Neural cell (in vitro differentiated cells): Measurements from ENCODE around the gene RPA3. TPM values are rescaled to one million over a fixed set of nuclear protein-coding genes. Genes with fewer than 3 reads are reported as not detected.

Experiments used
- H2AFZ ChIP-seq: fragments of 200-600, 300-800 bp; sonication (generic), shearing (Covaris generic); 2 replicates; pipeline ENCODE4 v1.6.0; 2014; ENCODE audit warnings: low read depth, mild to moderate bottlenecking, antibody characterized with exemption, low read length, moderate library complexity
- H3F3A ChIP-seq: fragments of 200-600 bp; shearing (Covaris generic); 2 replicates; pipeline ENCODE4 v1.6.1; 2016; ENCODE audit warnings: mild to moderate bottlenecking, moderate library complexity, mixed read lengths, antibody characterized with exemption, low read length; ENCODE audit not compliant: insufficient read depth, poor library complexity, severe bottlenecking
- H3K27ac ChIP-seq: fragments of 200-600, 300-800 bp; sonication (generic), shearing (Covaris generic); 2 replicates; pipeline ENCODE4 v1.5.1; 2014; ENCODE audit warnings: mild to moderate bottlenecking, low read length, moderate library complexity
- H3K27me3 ChIP-seq: fragments of 300-800, 200-600 bp; sonication (generic), shearing (Covaris generic); 2 replicates; pipeline ENCODE4 v1.6.0; 2014; ENCODE audit warnings: mild to moderate bottlenecking, low read depth, low read length, moderate library complexity; ENCODE audit not compliant: insufficient read depth
- H3K36me3 ChIP-seq: fragments of 300-800, 200-600 bp; sonication (generic), shearing (Covaris generic); 2 replicates; pipeline ENCODE4 v1.5.1; 2014; ENCODE audit warnings: mild to moderate bottlenecking, antibody characterized with exemption, low read length, moderate library complexity; ENCODE audit not compliant: insufficient read depth
- H3K4me2 ChIP-seq: fragments of 300-800, 200-600 bp; sonication (generic), shearing (Covaris generic); 2 replicates; pipeline ENCODE4 v1.6.0; 2014; ENCODE audit warnings: mild to moderate bottlenecking, low read length
- H3K4me3 ChIP-seq: fragments of 300-800, 200-600 bp; sonication (generic), shearing (Covaris generic); 2 replicates; pipeline ENCODE4 v1.5.1; 2014; ENCODE audit warnings: mild to moderate bottlenecking, low read length, moderate library complexity
- H3K79me2 ChIP-seq: fragments of 200-600 bp; shearing (Covaris generic); replicated peaks from 2 replicates; pipeline ENCODE4 v1.6.0; 2014; ENCODE audit warnings: mild to moderate bottlenecking, low read length, moderate library complexity; ENCODE audit not compliant: insufficient read depth
- H3K9ac ChIP-seq: fragments of 300-800, 200-600 bp; sonication (generic), shearing (Covaris generic); 2 replicates; pipeline ENCODE4 v1.6.1; 2016; ENCODE audit warnings: mild to moderate bottlenecking, low read length, mixed read lengths
- H3K9me2 ChIP-seq: fragments of 200-600 bp; shearing (Covaris generic); 2 replicates; pipeline ENCODE4 v1.6.1; 2016; ENCODE audit warnings: mild to moderate bottlenecking, low read length, mixed read lengths; ENCODE audit not compliant: insufficient read depth
- H3K9me3 ChIP-seq: fragments of 200-600, 300-800 bp; sonication (generic), shearing (Covaris generic); 2 replicates; pipeline ENCODE4 v1.6.1; 2016; ENCODE audit warnings: mild to moderate bottlenecking, mixed run types, low read length, moderate library complexity, mixed read lengths
- H4K20me1 ChIP-seq: fragments of 200-600 bp; shearing (Covaris generic); 2 replicates; pipeline ENCODE4 v1.6.1; 2016; ENCODE audit warnings: mild to moderate bottlenecking, mixed run types; ENCODE audit not compliant: insufficient read depth
- CTCF ChIP-seq: fragments of 450-650 bp; IDR thresholded peaks from 2 replicates; pipeline ENCODE4 v1.5.1; 2014; ENCODE audit warnings: antibody characterized with exemption, mild to moderate bottlenecking, moderate library complexity; ENCODE audit not compliant: poor library complexity, severe bottlenecking
- EP300 ChIP-seq: fragments of 450-650 bp; conservative IDR thresholded peaks from 2 replicates; pipeline ENCODE4 v1.6.1; 2014; ENCODE audit warnings: antibody characterized with exemption, mild to moderate bottlenecking, moderate library complexity; ENCODE audit not compliant: poor library complexity, severe bottlenecking
- EZH2 ChIP-seq: fragments of 200-600, 300-800 bp; shearing (Covaris generic), sonication (generic); IDR thresholded peaks from 2 replicates; pipeline ENCODE4 v1.6.1; 2014; ENCODE audit warnings: antibody characterized with exemption, low read length, borderline replicate concordance, mild to moderate bottlenecking; ENCODE audit not compliant: insufficient read depth, poor library complexity, severe bottlenecking
- MXI1 ChIP-seq: fragments of 450-650 bp; conservative IDR thresholded peaks from 2 replicates; pipeline ENCODE4 v1.6.1; 2014; ENCODE audit warnings: antibody characterized with exemption, mild to moderate bottlenecking; ENCODE audit not compliant: poor library complexity, severe bottlenecking
- POLR2AphosphoS5 ChIP-seq: IDR thresholded peaks from 2 replicates; pipeline ENCODE4 v1.6.1; 2012
- RAD21 ChIP-seq: fragments of 450-650 bp; conservative IDR thresholded peaks from 2 replicates; pipeline ENCODE4 v1.6.1; 2014; ENCODE audit warnings: antibody characterized with exemption, mild to moderate bottlenecking, moderate library complexity
- SMC3 ChIP-seq: fragments of 450-650 bp; conservative IDR thresholded peaks from 2 replicates; pipeline ENCODE4 v1.6.1; 2014; ENCODE audit warnings: antibody characterized with exemption, mild to moderate bottlenecking, moderate library complexity; ENCODE audit not compliant: poor library complexity
- TAF1 ChIP-seq: IDR thresholded peaks from 2 replicates; pipeline ENCODE4 v1.6.1; 2012; ENCODE audit warnings: low read depth
- polyA plus RNA-seq: library from polyadenylated mRNA; depleted of rRNA; stranded (reverse); fragments of >200 nt; gene quantifications from 2 replicates; pipeline ENCODE4 v1.2.3, GENCODE V29; 2014
- TF ChIP-seq, protein P1 (sequence below): IDR thresholded peaks from 2 replicates; pipeline ENCODE4 v1.6.1; 2012; ENCODE audit warnings: borderline replicate concordance

Gene RPA3
- polyA plus RNA-seq, 1 donor from 2014 or later, result 50.1 TPM

- Histone ChIP-seq H3K9ac (no peak overlapping the region), H4K20me1 (no peaks in the 10 kb centered on the region), H2AFZ (no peak overlapping the region), H3K36me3 (no peaks in the 10 kb centered on the region), H3K4me3 (no peak overlapping the region), H3K79me2 (no peaks in the 10 kb centered on the region), H3K9me3 (no peaks in the 10 kb centered on the region), H3K27me3 (no peaks in the 10 kb centered on the region), H3F3A (no peaks in the 10 kb centered on the region), H3K9me2 (no peaks in the 10 kb centered on the region), H3K4me2 (no peak overlapping the region), H3K27ac (no peak overlapping the region)
- no peak for TF ChIP-seq TAF1
- no peak for TF ChIP-seq SMC3
- no peak for TF ChIP-seq EP300
- TF ChIP-seq CTCF, result no peak
- TF ChIP-seq RAD21, result no peak
- TF ChIP-seq, protein P1, sequence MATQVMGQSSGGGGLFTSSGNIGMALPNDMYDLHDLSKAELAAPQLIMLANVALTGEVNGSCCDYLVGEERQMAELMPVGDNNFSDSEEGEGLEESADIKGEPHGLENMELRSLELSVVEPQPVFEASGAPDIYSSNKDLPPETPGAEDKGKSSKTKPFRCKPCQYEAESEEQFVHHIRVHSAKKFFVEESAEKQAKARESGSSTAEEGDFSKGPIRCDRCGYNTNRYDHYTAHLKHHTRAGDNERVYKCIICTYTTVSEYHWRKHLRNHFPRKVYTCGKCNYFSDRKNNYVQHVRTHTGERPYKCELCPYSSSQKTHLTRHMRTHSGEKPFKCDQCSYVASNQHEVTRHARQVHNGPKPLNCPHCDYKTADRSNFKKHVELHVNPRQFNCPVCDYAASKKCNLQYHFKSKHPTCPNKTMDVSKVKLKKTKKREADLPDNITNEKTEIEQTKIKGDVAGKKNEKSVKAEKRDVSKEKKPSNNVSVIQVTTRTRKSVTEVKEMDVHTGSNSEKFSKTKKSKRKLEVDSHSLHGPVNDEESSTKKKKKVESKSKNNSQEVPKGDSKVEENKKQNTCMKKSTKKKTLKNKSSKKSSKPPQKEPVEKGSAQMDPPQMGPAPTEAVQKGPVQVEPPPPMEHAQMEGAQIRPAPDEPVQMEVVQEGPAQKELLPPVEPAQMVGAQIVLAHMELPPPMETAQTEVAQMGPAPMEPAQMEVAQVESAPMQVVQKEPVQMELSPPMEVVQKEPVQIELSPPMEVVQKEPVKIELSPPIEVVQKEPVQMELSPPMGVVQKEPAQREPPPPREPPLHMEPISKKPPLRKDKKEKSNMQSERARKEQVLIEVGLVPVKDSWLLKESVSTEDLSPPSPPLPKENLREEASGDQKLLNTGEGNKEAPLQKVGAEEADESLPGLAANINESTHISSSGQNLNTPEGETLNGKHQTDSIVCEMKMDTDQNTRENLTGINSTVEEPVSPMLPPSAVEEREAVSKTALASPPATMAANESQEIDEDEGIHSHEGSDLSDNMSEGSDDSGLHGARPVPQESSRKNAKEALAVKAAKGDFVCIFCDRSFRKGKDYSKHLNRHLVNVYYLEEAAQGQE, result no peak
- TF ChIP-seq POLR2AphosphoS5, result no peak
- no peak for TF ChIP-seq MXI1
- TF ChIP-seq EZH2, result no peak
These were observed 97.7 kb downstream of the RPA3 start for GRCh38 chr7:7620644-7621210.

DNA sequence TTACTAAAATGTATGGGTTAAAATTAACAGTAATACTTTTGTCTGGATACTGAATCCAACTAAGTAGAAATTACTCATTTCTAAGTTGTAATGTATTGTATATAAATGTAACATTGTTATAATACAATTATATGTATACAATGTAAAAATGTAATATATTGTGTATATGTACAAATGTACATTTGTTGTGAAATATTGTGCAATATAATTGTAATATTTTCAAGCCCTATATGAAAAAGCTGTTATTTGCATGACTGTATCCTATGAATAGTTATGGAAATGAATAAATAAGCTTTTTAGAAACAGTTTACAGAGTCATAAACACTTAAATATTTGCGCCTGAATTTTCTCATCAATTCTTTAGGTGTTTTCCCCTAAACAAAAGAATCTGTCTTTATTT, 98.2 kb downstream of the RPA3 start:
- Histone ChIP-seq H3K36me3 (no peaks in the 10 kb centered on the region), H3K79me2 (no peaks in the 10 kb centered on the region), H3K9me3 (no peaks in the 10 kb centered on the region), H3K4me2 (no peak overlapping the region), H3K9me2 (no peaks in the 10 kb centered on the region), H2AFZ (no peak overlapping the region), H3F3A (no peaks in the 10 kb centered on the region), H3K9ac (no peak overlapping the region), H3K27ac (no peak overlapping the region), H3K4me3 (no peak overlapping the region), H4K20me1 (no peaks in the 10 kb centered on the region), H3K27me3 (no peaks in the 10 kb centered on the region)
- no peak for TF ChIP-seq POLR2AphosphoS5
- no peak for TF ChIP-seq EZH2
- TF ChIP-seq, protein P1, result no peak
- no peak for TF ChIP-seq TAF1
- no peak for TF ChIP-seq RAD21
- TF ChIP-seq MXI1, result no peak
- TF ChIP-seq CTCF, result no peak
- TF ChIP-seq SMC3, result no peak
- TF ChIP-seq EP300, result no peak
